ENCODE measurements around the gene TESPA1.

The TESPA1 gene

DNA sequence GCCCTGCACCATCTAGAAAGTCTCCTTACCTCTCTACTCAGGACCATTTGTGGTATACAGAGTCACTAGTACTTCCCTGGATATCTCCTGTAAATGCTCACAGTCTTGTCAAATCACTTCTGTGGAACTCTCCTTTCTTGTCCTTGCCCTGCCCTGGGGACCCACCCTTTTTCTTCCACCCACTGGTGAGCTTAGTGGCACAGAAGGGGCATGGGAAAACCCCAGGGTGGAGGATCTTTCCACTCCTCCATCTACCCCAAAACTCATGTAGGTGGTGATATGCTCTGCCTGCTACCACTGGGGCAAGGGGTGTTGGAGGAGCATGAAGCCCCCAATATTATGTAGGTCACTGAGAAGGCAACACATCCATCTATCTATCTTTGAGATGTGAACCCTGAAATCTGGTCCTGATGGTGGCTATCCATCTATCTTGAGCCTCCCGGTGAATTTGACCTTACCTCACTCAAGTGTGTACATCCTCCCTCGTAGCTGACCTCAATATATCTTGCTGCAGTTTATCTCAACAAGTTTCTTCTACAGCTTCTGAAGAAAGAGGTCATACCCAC is 943 bp downstream of the TESPA1 start:
- H3K27ac ChIP-seq, result no peak overlapping the region
- TF ChIP-seq, protein P1, sequence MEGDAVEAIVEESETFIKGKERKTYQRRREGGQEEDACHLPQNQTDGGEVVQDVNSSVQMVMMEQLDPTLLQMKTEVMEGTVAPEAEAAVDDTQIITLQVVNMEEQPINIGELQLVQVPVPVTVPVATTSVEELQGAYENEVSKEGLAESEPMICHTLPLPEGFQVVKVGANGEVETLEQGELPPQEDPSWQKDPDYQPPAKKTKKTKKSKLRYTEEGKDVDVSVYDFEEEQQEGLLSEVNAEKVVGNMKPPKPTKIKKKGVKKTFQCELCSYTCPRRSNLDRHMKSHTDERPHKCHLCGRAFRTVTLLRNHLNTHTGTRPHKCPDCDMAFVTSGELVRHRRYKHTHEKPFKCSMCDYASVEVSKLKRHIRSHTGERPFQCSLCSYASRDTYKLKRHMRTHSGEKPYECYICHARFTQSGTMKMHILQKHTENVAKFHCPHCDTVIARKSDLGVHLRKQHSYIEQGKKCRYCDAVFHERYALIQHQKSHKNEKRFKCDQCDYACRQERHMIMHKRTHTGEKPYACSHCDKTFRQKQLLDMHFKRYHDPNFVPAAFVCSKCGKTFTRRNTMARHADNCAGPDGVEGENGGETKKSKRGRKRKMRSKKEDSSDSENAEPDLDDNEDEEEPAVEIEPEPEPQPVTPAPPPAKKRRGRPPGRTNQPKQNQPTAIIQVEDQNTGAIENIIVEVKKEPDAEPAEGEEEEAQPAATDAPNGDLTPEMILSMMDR (conservative IDR thresholded peaks at IDR 0.05), result no peak
- TF ChIP-seq ZFX (IDR thresholded peaks at IDR 0.05), result no peak

DNA sequence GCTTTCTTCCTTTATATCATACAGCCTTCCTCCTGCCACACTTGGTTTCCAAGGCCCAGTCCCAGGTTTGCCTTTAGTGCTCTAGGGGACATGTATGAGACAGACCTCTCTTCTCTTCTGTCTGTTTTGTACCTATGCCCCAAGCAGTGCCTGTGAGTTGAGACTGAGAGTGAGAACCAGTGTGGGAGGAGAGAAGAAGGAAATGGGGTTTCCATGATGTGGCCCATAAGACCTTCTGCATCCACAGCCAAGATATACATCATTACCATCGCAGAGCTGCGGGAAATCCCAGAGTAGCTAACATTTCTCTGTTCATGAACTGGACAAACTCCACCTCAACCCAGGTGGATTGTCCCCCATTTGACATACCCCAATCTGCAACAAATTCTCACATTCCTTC is 2.8 kb downstream of the TESPA1 start:
- no peak overlapping the region for H3K27ac ChIP-seq
- no peak for TF ChIP-seq ZFX (IDR thresholded peaks at IDR 0.05)
- TF ChIP-seq, protein P1 (conservative IDR thresholded peaks at IDR 0.05), result no peak

- TF ChIP-seq, protein P1 (conservative IDR thresholded peaks at IDR 0.05), result no peak
- no peak for TF ChIP-seq ZFX (IDR thresholded peaks at IDR 0.05)
Measured at GRCh38 chr12:54980341-54980740, 4.2 kb downstream of the TESPA1 start.

DNA sequence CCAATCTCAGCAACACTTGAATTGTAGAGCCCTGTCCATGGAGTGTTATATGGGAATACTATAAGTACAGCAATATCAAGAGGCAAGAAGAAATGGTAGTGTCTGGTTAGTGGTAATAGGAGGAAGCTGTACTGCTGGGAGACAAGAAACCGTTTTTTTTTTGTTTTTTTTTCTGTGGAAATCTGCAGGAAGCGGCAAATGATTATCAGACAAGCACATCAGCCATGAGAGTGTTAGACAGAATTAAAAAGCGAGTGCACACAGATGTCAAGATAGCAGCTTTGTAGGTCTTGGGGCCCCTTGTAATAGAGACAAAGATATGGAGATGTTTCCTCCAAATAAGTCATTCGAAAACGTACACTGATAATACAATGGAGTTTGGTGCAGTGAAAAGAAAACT is 6.7 kb downstream of the TESPA1 start:
- TF ChIP-seq, protein P1 (conservative IDR thresholded peaks at IDR 0.05), result no peak
- no peak for TF ChIP-seq ZFX (IDR thresholded peaks at IDR 0.05)
- no peak overlapping the region for H3K27ac ChIP-seq

More at GRCh38 chr12:54980341-54980740, 4.2 kb downstream of the TESPA1 start:
- H3K27ac ChIP-seq, result no peak overlapping the region

DNA sequence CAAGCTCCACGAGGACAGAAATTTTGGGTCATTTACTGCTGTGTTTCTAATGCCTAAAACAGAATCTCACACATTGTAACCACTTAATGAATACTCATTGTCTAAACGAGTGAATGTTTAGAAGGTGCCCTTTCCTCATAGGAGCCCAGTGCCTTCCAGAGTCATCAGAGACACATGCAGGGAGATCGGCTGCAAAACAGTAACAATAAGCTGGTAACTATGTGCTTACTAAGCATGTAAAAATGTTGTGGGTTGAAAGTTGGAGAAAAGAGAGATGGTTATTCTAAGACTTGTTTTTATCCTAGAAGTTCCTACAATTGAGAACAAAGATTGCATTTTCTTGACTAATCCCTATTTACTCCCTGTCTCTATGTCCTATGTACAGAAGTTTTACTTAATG is 7.4 kb downstream of the TESPA1 start:
- no peak for TF ChIP-seq ZFX (IDR thresholded peaks at IDR 0.05)
- TF ChIP-seq, protein P1 (conservative IDR thresholded peaks at IDR 0.05), result no peak
- H3K27ac ChIP-seq, result no peak overlapping the region

- TF ChIP-seq ZFX (IDR thresholded peaks at IDR 0.05), result no peak
- TF ChIP-seq, protein P1 (conservative IDR thresholded peaks at IDR 0.05), result no peak
- no peak overlapping the region for H3K27ac ChIP-seq
Measured at GRCh38 chr12:54975875-54976274, 8.7 kb downstream of the TESPA1 start.

GRCh38 chr12:54975272-54975671 is 9.3 kb downstream of the TESPA1 start:
- no peak overlapping the region for H3K27ac ChIP-seq
- TF ChIP-seq, protein P1 (conservative IDR thresholded peaks at IDR 0.05), result no peak
- TF ChIP-seq ZFX (IDR thresholded peaks at IDR 0.05), result no peak

Data from C4-2B (cell line).